A549 (cell line): ENCODE measurements around the gene APOA1. TPM values are rescaled to one million over a fixed set of nuclear protein-coding genes. Genes with fewer than 3 reads are reported as not detected.

Experiments used
- ATAC-seq, 2 experiments: fragments of 200-7000 bp in 1 of 2; fragments of >200 bp in 1 of 2; cut with Nextera tagmentation in 1 of 2; cut with Tn5 transposase in 1 of 2; 3 replicates each; pipeline versions ENCODE4 v1.8.0 to v1.9.1; 2018 to 2020; ENCODE audit warnings: mild to moderate bottlenecking in 1 of 2, moderate library complexity in 1 of 2
- CTCF ChIA-PET: fragments of 300-600 bp; sonication (Branson Sonifier 250); formaldehyde crosslinking; extraction: SDS; loops from one replicate; lab custom pipeline; 2021; ENCODE audit warnings: antibody characterized with exemption, inconsistent platforms; lab: Yijun Ruan, JAX
- POLR2A ChIA-PET: fragments of 350-600 bp; formaldehyde crosslinking; extraction: SDS; loops from one replicate; lab custom pipeline; 2021; ENCODE audit warnings: antibody characterized with exemption, inconsistent platforms; lab: Yijun Ruan, JAX
- DNase-seq, 2 experiments: peaks; one replicate each; pipeline versions ENCODE4 v3.0.0 to v3.0.0-alpha.2; 2011 to 2016; ENCODE audit warnings: low read depth in 1 of 2, low spot score in 1 of 2
- FAIRE-seq: peaks from 2 replicates; lab custom pipeline; 2011; peaks lifted over from hg19 to GRCh38; lab: Jason Lieb, UNC
- H3K27ac ChIP-seq, 2 experiments: fragments of >200 bp; sonication (Bioruptor Twin); formaldehyde crosslinking; 3 replicates each; pipeline ENCODE4 v1.5.1; 2016 to 2017
- H3K4me1 ChIP-seq: fragments of >200 bp; sonication (Bioruptor Twin); formaldehyde crosslinking; 3 replicates; pipeline ENCODE4 v1.6.1; 2016
- H3K4me2 ChIP-seq: fragments of >200 bp; sonication (Bioruptor Twin); formaldehyde crosslinking; 3 replicates; pipeline ENCODE4 v1.6.1; 2016
- H3K4me3 ChIP-seq: fragments of >200 bp; sonication (Bioruptor Twin); formaldehyde crosslinking; 3 replicates; pipeline ENCODE4 v1.5.1; 2016
- H3K9me3 ChIP-seq: fragments of >200 bp; sonication (Bioruptor Twin); formaldehyde crosslinking; 3 replicates; pipeline ENCODE4 v1.6.1; 2016
- CBX2 ChIP-seq: fragments of 200-600 bp; sonication (generic); IDR thresholded peaks from 2 replicates; pipeline ENCODE4 v1.6.1; 2016; ENCODE audit warnings: low read depth, mild to moderate bottlenecking, borderline replicate concordance
- CBX8 ChIP-seq: fragments of 200-600 bp; sonication (generic); IDR thresholded peaks from 2 replicates; pipeline ENCODE4 v1.6.1; 2016
- CHD4 ChIP-seq: fragments of 200-600 bp; sonication (generic); IDR thresholded peaks from 2 replicates; pipeline ENCODE4 v1.6.1; 2016; ENCODE audit warnings: antibody characterized with exemption, mild to moderate bottlenecking, borderline replicate concordance
- E2F6 ChIP-seq: IDR thresholded peaks from 2 replicates; pipeline ENCODE4 v1.6.1; 2012; ENCODE audit warnings: low read depth, borderline replicate concordance
- EHMT2 ChIP-seq: fragments of 200-600 bp; sonication (generic); IDR thresholded peaks from 2 replicates; pipeline ENCODE4 v1.6.1; 2016; ENCODE audit warnings: antibody characterized with exemption, low read depth, mild to moderate bottlenecking, moderate library complexity
- FOSB ChIP-seq: fragments of 250-450 bp; sonication (Bioruptor Pico); IDR thresholded peaks from 2 replicates; pipeline ENCODE4 v1.5.0; 2020; ENCODE audit warnings: mild to moderate bottlenecking, moderate library complexity
- HES2 ChIP-seq: fragments of >200 bp; sonication (Bioruptor Twin); formaldehyde crosslinking; IDR thresholded peaks from 2 replicates; pipeline ENCODE4 v1.6.1; 2016
- HMGXB4 ChIP-seq: fragments of 250-450 bp; sonication (Bioruptor Pico); IDR thresholded peaks from 2 replicates; pipeline ENCODE4 v1.5.0; 2021; ENCODE audit warnings: mild to moderate bottlenecking, moderate library complexity, borderline replicate concordance
- KDM1A ChIP-seq: fragments of 200-600 bp; sonication (generic); IDR thresholded peaks from 2 replicates; pipeline ENCODE4 v1.6.1; 2016; ENCODE audit warnings: low read depth, mild to moderate bottlenecking
- MAZ ChIP-seq: fragments of 150-350 bp; IDR thresholded peaks from 2 replicates; pipeline ENCODE4 v1.6.1; 2014; ENCODE audit warnings: antibody characterized with exemption, low read depth, low read length, borderline replicate concordance
- NFE2L2 ChIP-seq: fragments of 150-350 bp; conservative IDR thresholded peaks from 2 replicates; pipeline ENCODE4 v1.6.1; 2014; ENCODE audit warnings: low read length
- POLR2AphosphoS2 ChIP-seq: conservative IDR thresholded peaks from 2 replicates; pipeline ENCODE4 v1.6.1; 2012; ENCODE audit warnings: low read length, improper control_type of control experiment, inconsistent platforms
- RAD21 ChIP-seq, 2 experiments: fragments of >200 bp in 1 of 2; sonication (Bioruptor Twin) in 1 of 2; formaldehyde crosslinking in 1 of 2; IDR thresholded peaks in 1 of 2; conservative IDR thresholded peaks in 1 of 2; 2 replicates in 1 of 2; 3 replicates in 1 of 2; pipeline ENCODE4 v1.6.1; 2012 to 2018; ENCODE audit warnings: inconsistent platforms in 1 of 2
- RCOR1 ChIP-seq: fragments of 150-350 bp; IDR thresholded peaks from 2 replicates; pipeline ENCODE4 v1.6.1; 2014; ENCODE audit warnings: antibody characterized with exemption, low read length, low read depth
- REST ChIP-seq: fragments of 200-600 bp; sonication (generic); IDR thresholded peaks from 2 replicates; pipeline ENCODE4 v1.6.1; 2016; ENCODE audit warnings: antibody characterized with exemption, mild to moderate bottlenecking, moderate library complexity
- RFX5 ChIP-seq: fragments of 450-650 bp; IDR thresholded peaks from 2 replicates; pipeline ENCODE4 v1.7.1; 2014; ENCODE audit warnings: antibody characterized with exemption, mild to moderate bottlenecking, moderate library complexity
- TFCP2L1 ChIP-seq: fragments of 250-450 bp; sonication (Bioruptor Pico); IDR thresholded peaks from 2 replicates; pipeline ENCODE4 v1.5.0; 2021; ENCODE audit warnings: mild to moderate bottlenecking
- USF2 ChIP-seq: fragments of 450-650 bp; IDR thresholded peaks from 2 replicates; pipeline ENCODE4 v1.6.1; 2014; ENCODE audit warnings: antibody characterized with exemption
- WGBS: methylation state at CpG from one replicate; pipeline ENCODE4 v1.1.6; 2017; ENCODE audit errors: missing lambda C conversion rate; 5-methylcytosine and 5-hydroxymethylcytosine counted together
- polyA plus RNA-seq, 4 experiments: library from polyadenylated mRNA; depleted of rRNA in 3 of 4; stranded (reverse); fragments of >200 nt; fragmentation: RNase III in 1 of 4; extraction: RNeasy Plus Mini Kit Qiagen cat#74134 plus additional on column Dnase treatment in 1 of 4; gene quantifications; 2 replicates in 3 of 4; 3 replicates in 1 of 4; pipeline ENCODE4 v1.2.3, GENCODE V29; 2011 to 2017

Gene APOA1
- polyA plus RNA-seq, 2 of the 4 experiments (the other 2 are of a cell fraction): 0.23 TPM; not detected in 1

DNA sequence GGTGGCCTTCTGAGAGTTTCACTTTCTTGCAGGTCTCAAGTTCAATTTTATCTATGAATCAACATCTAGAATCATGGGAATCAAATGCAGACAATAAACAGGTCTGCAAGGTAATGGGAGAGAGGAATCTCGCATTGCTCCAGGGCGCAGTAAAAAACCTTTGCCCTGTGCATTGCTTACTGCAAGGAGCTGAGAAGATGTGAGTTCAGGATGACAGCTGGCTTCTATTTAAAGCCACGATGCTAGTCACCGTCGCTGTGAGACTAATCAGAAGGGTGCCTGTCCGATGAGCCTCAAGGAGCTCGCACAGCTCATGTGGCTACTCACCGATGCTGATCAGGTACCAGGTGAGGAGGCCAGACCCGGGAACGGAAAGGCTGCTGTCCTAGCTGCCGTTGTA, 30.2 kb upstream of the APOA1 start:
- FAIRE-seq (no peak), ATAC-seq (no peak), DNase-seq (no peak)
- Histone ChIP-seq H3K27ac (no peak overlapping the region), H3K4me2 (no peak overlapping the region), H3K4me1 (no peaks in the 10 kb centered on the region), H3K9me3 (no peaks in the 10 kb centered on the region), H3K4me3 (no peak overlapping the region)
- CTCF ChIA-PET: interaction anchor here (1.4 to 1.9 kb wide), 2 partner anchors 14 to 238 kb away, joined by 4 to 7 read pairs; no protein-coding TSS in a partner anchor
- POLR2A ChIA-PET: no interaction called here
- WGBS: 95% methylated on average over 11 of the region's 11 CpGs
- no peak for TF ChIP-seq POLR2AphosphoS2
- TF ChIP-seq TFCP2L1: no peak
- TF ChIP-seq USF2: no peak
- TF ChIP-seq CBX8: no peak
- TF ChIP-seq FOSB (CRISPR knock-in tag): no peak
- TF ChIP-seq HMGXB4: no peak
- TF ChIP-seq HES2: no peak

- H3K4me2 ChIP-seq: no peak overlapping the region
- no peak overlapping the region for H3K4me3 ChIP-seq
- WGBS: 90% methylated on average over 6 of the region's 6 CpGs
- TF ChIP-seq KDM1A: no peak
- TF ChIP-seq CHD4: no peak
- no peak for TF ChIP-seq NFE2L2
- no peak for TF ChIP-seq HES2
- TF ChIP-seq EHMT2: no peak
- TF ChIP-seq RAD21 (conservative IDR thresholded peaks at IDR 0.05 in 1 of 2, IDR thresholded peaks at IDR 0.05 in 1 of 2): no peak
- TF ChIP-seq MAZ: no peak
- TF ChIP-seq RFX5: no peak
- no peak for TF ChIP-seq REST
- no peak for TF ChIP-seq FOSB (CRISPR knock-in tag)
- no peak for TF ChIP-seq CBX2
- TF ChIP-seq CBX8: no peak
- TF ChIP-seq E2F6: no peak
- TF ChIP-seq RCOR1: no peak
- ChIA-PET CTCF (interaction anchor here (0.6 to 1.9 kb wide), 5 partner anchors 13 to 307 kb away, joined by 3 to 9 read pairs (median 4); no protein-coding TSS in a partner anchor), POLR2A (no interaction called here)
- no peak overlapping the region for H3K27ac ChIP-seq
- no peaks in the 10 kb centered on the region for H3K4me1 ChIP-seq
- no peak for ATAC-seq
- no peak for DNase-seq
- H3K9me3 ChIP-seq: no peaks in the 10 kb centered on the region
- FAIRE-seq: no peak
Observed at GRCh38 chr11:116866804-116867455, 29.5 kb upstream of the APOA1 start.
